NT2/D1 (cell line): ENCODE measurements around the gene GSS.

Experiments used
- SUZ12 ChIP-seq: IDR thresholded peaks from 2 replicates; pipeline ENCODE4 v1.6.1; 2011; ENCODE audit not compliant: insufficient read length, insufficient read depth; ENCODE audit errors: extremely low read depth
- YY1 ChIP-seq: IDR thresholded peaks from 2 replicates; pipeline ENCODE4 v1.6.1; 2011; ENCODE audit not compliant: insufficient read length, insufficient read depth
- ZNF274 ChIP-seq: IDR thresholded peaks from 2 replicates; pipeline ENCODE4 v1.6.1; 2011; ENCODE audit warnings: mild to moderate bottlenecking, low read depth, low read length

GRCh38 chr20:34887023-34887422, 68.6 kb downstream of the GSS start:
- no peak for TF ChIP-seq YY1
- no peak for TF ChIP-seq ZNF274
- TF ChIP-seq SUZ12, result no peak
